NK-92 (cell line): ENCODE data around the gene KCNN4.

Experiments
- DNase-seq: peaks from one replicate; lab custom pipeline; 2025; ENCODE audit not compliant: unreplicated experiment; lab: John Stamatoyannopoulos, UW

The KCNN4 gene

DNA sequence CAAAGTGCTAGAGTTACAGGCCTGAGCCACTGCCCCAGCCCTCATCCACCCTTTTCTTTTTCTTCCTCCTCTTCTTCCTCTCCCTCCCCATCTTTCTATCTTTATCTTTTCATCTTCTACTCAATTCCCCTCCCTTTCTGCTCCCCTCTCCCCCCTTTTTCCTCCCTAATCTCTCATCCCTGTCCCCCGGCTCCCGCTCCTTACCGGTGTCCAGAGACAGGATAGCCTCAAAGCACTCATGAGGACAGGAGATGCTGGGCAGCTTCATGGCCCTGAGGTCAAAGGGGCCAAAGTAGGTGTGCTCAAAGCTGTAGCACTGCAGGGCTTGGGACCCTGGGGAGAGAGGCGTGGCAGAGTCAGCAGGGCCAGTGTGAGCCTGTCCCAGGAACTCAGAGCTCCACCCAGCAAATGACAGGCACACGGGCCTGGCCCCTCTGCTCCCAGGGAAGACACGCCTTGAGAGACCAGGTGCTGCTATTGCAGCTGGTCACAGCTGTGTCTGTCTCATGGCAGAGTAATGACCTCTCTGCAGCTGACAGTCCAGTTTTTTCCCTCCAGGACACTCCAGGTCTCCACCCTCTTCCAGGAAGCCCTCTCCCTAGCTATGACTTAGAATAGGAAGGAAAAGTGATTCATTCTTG is 18.8 kb upstream of the KCNN4 start:
- no peak for DNase-seq

DNA sequence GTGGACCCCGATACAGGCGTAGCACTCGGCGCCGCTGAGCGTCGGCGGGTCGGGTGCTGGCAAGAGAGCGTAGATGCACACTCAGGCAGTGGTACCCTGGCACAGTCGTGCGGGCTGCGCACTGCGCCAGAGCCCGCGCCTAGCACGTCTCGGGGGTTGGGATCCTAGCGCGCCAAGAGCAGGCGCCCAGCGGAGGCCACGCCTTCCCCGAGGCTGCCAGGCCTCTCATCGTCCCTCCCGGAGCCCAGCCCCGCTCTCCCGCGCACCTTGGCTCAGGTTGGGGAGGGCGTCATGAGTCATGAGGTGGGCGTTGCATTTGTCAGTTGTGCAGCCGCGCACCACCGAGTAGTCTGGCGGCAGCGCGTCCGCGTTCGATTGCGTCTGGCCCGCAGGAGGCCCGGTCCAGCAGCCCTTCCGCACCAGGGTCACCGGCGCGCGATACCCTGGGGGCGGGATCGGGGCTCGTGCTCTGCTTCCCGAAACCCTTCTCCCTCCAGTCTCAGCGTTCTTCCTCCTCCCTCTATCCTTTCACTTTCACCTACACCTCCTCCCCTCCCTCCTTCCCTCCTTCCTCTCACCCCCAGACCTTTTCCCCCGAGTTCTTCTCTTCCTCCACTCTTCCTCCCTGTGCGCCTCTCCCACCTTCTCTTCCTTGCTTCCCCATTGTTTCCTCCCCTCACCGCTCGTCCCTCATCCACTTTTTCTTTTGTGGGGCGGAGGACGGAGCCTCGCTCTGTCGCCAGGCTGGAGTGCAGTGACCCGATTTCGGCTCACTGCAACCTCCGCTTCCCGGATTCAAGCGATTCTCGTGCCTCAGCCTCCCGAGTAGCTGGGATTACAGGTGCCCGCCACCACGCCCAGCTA is 18.0 kb upstream of the KCNN4 start:
- no peak for DNase-seq

DNA sequence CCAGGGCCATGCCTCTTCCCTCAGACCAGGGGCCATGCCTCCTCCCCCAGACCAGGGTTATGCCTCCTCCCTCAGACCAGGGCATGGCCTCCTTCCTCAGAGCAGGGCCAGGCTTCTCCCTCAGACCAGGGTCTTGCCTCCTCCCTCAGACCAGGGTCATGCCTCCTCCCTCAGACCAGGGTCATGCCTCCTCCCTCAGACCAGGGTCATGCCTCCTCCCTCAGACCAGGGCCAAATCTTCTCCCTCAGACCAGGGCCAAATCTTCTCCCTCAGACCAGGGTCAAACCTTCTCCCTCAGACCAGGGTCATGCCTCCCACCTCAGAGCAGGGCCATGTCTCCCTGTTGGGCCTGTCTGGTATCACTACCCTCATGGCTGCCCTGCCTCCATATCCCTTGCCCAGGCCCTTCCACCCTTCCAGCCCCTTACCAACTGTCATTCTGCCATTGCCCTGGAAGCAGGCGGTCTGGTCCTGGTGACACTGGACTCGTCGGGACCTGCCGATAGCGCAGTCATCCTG is 17.3 kb upstream of the KCNN4 start:
- no peak for DNase-seq

DNA sequence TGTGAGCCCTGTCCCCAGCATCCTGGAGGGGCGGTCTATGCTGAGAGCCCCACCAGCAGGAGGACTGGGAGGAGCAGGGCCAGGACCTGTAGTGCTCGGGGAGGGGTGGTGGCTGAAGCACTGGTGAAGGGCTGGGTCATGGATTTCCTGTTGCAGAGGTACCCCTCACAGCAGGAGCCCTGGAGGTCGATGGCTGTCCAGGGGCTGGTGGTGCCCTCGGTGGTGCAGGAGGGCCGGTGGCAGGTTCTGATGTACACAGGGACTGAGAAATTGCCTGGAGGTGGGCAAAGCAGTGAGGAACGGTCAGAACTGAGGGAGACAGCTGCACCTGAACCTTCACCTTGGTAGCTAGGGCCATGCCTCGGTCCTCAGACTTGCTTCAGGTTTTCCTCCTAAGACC is 16.8 kb upstream of the KCNN4 start:
- DNase-seq, result no peak

DNA sequence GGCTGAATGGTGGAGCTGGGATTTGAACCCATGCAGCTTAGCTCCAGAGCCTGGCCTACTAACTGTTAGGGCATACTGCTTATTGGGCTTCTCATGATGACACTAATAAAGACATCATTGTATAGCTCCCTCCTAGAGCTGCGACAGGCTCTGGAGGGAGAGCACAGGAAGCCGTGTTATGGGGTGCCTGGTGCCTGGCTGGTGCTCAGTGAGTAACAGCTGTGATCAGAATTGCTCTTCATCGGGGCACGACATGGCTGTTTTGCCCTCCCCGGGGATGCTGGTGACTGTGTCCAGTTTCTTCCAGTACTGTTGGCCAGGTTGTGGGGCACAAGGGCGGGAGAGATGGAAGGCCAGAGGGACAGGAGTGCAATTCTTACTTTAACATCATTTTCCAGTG is 16.3 kb upstream of the KCNN4 start:
- no peak for DNase-seq

DNA sequence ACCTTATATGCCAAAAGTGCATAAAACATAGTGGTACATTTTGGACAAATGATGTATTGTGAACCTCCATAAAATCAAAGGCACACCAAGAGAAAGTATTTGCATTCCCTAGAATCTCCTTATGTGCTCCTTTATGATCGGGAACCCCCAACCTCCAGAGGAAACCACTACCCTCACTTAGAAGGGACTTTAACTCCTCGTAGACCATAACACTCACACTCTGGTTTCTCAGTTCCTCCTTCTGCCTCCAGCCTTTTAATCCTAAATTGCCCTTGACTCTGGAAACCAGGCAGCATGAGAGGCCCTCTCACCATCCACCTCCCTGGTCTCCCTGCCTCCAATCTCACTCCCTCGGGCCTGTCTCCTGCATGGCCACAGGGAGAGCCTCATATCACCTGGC is 9.8 kb upstream of the KCNN4 start:
- DNase-seq, result no peak

DNA sequence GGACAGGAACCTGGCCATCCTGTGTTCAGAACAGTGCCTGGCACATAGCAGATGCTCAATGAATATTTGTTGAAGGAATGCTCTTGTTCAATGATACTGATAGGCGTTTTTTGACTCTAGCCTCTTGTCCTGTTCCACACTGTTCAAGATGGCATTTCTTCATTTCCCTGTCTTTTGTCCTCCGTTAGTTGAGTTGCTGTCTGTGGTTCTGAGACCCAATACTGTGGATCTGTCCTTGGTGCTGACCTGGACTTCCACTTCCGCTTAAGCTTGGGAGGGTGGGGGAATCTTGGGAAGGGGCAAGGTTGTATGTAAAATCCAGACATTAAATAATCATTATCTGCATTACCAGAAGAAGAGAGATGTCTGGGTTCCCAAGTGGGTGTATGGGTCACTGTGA is 8.3 kb upstream of the KCNN4 start:
- DNase-seq, result no peak

DNA sequence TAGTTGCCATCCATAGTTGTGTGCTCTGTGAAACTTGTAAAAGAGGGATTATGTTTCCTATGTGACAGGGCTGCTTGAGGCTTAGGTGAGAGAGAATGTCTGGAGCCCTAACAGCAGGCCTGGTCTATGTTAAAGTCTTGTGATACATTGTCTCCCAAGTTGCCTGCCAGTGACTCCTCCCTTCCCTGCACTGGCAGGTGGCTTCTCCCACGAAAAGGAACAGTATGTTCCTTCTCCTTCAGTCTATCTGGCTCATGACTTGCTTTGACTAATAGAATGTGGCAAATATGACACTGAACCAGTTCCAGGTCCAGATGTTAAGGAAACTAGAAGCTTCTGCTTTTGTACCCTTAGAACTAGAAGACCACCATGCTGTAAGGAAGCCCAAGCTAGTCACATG is 5.9 kb upstream of the KCNN4 start:
- DNase-seq, result no peak

DNA sequence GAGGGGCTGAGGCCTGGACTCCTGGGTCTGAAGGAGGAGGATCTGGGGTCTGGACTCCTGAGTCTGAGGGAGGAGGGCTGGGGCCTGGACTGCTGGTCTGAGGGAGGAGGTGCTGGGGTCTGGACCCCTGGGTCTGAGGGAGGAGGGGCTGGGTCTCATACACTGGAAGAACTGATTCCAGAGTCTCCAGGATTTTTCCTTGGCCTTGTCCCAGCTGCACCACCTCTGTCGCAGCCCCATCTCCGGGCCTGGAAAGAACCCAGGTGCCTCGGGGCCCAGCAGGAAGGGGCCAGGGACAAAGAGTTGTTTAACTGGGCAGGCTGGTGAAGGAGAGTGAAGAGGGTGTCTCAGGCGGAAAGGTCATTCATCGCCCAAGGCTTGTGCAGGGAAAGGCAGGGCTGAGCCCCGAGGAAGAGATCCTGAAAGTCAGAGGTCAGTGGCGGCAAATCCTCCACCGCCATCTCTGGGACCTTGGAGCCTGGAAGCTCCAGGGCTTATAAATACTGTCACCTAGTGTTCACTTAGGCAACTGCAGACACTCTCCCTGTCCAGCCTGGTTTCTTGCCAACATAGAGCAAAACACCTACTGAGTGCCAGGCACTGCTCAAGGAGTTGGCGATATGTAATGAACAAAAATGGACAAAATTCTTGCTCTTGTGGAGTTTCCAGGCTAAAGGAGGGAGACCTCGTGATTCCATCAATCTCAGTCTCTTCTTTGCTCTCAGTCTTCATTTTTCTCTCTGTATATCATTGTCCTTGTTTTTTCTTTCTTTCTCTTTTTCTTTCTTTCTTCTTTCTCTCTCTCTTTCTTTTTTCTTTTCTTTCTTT is 4.4 kb upstream of the KCNN4 start:
- DNase-seq, result no peak

DNA sequence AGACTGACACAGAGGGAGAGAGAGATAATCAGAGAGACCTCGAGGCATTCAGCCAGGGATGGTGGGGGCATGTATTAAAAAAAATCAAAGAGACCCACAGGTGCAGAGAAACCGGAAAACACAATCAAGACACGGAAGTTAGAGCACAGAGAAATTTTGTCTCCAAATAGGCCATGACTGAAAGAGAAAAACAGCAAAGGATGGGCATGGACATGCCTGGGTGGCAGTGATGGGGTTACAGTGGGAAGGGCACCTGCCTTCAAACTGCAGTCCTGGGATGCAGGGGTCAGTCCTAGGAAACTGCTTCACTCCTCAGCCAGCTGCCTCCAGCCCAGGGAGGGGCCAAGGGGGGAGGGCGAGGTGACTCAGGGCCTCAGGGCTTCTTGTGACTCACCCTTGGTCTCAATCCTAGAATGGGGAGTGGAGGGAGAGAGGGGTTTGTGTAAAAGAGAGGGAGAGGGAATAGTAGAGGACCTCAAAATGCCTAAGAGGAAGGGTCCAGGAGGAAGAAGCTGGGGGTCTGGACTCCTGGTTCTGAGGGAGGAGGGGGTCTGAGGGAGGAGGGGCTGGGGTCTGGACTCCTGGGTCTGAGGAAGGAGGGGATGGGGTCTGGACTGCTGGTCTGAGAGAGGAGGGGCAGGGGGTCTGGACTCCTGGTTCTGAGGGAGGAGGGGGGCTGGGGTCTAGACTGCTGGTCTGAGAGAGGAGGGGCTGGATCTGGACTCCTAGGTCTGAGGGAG is 3.6 kb upstream of the KCNN4 start:
- no peak for DNase-seq

DNA sequence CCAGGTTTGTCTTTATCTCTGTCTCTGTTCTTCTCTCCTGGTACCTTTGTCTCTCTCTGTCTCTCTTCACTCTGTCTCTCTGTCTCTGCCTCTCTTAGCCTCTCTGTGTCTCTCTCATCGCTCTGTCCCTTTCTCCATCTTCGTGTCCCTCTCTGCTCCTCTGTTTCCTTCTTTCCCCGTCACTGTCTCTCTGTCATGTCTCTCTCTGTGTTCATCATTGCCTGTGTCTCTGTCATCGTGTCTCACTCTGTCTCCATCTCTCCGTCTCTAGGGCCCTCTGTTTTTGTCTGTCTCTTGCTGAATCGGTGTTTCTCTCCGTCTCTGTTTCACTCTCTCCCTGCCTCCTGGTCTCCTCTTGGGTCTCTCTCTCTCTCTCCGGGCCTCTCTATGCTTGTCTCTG is 2.9 kb upstream of the KCNN4 start:
- DNase-seq, result no peak

DNA sequence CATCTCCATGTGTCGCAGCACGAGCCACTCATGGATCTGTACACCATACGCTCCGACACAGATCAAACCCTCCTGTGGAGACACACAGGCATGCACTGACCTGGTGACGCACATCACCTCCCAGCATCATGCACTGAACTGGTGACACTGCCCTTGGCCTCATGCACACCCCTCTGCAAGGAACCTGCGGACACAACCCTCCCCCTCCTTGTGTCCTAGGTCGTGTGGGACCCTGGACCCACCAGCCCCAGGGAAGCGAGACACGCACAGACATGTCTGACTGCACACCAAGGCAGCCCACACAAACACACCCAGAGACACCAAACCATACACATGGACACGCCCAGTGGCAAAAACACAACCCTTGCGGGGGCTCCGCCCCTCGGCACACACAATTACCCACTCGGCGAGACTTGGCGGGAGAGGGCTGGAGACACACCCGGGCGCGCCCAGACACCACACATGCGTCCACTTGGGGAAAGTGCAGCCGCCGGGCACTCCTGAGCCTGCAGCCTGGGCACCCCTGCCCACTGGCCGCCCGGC is 2.0 kb upstream of the KCNN4 start:
- DNase-seq, result no peak

DNA sequence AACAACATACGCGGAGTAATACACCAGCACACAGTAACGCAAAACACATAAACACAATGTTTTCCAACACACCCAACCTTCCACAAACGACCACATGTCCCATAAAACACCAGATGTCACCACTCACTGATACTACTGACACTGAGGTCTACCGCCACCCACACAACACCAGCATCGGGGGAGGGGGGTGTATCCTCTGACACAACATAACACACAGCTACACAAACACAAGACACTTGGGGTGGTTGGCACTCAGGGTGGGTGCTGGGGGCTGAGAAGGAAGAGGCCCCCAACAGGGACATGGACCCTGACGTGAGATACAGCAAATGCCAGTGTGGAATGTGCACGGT is 1.5 kb upstream of the KCNN4 start:
- no peak for DNase-seq

DNA sequence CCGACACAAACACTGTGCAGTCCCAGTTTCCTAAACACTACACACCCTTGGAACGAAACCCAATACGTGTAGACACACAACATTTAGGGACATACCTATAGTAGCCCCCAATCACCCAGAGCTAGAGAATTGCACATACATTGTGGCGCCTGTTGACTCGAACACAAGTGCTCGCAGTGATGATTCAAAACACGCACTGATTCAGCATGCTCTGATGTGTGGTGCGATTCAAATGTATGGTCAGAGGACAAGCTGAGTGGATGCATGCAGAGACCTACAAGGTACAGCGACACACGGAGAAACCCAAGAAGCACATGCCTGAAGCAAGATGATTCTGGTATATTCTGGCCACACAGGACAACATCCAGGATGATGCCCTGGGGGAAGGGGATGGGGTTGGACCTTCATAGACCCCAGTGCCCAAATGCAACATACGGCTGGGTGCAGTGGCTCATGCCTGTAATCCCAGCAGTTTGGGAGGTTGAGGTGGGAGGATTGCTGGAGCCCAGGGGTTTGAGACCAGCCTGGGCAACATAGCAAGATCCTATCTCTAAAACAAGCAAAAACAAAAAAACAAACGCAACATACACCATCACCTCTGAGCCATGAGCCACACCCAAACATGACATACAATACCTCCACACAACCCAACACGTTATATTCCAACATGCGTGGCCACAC is 997 bp upstream of the KCNN4 start:
- DNase-seq, result no peak

DNA sequence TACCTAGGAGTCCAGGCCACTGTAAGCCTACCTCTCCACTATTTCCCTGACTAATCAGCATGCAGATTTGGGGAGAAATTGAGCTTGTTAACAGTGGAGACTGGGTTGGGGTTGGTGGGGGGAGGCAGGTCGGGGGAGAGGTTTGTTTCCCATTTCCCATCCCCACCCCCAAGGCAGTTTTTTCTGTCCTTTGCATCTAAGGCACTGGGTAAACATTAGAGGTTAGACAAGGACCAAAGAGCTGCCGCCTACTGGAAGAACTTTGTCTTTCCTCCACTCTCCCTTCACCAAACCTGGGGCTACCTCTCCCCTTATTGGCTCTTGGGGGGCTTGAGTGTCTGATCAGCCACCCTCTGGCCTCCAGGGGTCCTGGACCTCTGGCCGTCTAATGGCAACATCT is 953 bp downstream of the KCNN4 start:
- no peak for DNase-seq

DNA sequence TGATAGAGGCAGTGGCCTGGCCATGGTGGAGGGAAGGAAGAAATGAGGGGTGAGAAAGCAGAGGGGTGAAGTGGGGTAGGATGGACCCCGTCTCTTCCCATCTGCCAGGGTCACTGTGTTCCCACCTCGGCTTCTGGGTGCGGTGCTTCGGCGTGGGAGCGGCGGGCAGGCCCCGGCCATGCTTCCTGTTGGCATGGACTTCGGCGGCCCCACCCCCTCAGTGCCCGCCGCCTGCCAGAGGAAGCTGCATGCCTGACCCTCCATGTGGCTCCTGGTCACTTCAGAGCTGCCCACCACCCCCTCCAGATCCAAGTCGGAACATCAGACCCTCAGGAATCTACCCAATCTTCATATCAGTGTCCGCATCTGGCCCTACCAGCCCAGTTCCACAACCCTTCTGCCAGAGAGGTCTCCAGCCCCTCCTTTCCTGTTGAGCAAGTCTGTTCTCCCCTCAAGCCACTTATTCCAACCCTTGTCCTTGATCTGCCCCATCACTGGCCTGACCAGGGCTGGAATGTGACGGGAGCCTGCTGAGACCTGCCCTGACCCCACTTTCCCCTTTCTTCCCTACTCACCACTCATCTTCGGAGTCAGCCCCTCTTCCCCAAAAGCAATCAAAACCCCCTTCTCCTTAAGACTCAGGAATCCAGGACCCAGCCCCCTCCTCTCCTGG is 1.5 kb downstream of the KCNN4 start:
- no peak for DNase-seq

DNA sequence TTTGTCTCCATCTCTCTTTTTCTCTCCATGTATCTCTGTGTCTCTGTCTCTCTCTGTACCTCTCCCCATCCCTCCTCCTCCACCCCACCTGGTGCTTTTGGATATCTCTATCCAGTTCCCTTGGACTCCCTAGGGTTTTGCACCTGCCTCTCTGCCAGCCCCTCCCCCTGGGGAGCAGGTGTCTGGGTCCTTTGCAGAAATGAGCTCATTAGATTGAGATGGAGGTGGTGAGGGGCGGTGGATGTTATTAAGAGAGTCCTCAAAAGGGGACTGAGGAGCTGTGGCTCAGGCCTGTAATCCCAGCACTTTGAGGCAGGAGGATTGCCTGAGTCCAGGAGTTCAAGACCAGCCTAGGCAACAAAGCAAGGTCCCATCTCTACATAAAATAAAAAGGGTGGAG is 2.1 kb downstream of the KCNN4 start:
- DNase-seq, result no peak

DNA sequence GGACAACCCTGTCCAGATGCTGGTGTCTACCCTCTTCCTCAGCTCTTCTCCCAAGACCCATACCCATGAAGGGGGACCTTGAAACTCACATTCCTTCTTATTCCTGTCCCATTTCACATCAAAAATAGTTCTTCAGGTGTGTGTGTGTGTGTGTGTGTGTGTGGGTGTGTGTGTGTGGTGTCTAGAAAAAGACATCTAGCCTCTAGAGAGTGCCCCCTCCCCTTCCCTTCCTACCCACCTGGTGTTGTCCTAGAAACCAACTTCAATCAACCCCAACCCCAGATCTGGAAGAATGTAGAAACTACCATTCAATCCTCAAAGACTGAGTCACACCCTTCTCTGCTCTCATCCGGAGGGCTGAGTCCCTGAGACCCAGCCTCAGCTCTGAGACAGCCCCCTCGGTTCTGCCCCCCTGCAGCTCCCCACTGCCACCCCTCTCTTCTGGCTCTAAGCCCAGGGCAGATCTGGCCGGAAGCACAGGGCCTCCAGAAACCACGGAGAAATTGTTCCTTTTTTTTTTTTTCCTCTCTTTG is 3.5 kb downstream of the KCNN4 start:
- no peak for DNase-seq

DNA sequence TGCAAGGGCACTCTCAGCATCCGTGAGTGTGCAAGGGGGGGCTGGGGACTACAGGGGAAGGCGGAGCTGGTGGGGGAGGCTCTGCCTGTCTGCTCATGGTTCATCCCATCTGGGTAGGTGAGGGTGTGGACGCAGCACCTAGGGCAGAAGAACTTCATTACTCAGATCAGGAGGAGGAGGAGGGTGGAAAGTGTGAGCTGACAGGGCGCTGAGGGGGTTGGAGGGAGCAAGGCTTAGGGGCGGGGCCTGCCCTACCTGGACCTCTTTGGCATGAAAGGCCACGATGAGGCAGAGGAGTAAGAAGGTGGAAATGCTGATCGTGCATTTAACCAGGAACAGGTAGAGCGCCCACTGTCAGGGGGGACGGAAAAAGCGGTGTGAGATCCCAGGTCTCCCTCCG is 4.5 kb downstream of the KCNN4 start:
- no peak for DNase-seq
